Measurements from ENCODE around the gene RAC3. TPM values are rescaled to one million over a fixed set of nuclear protein-coding genes. Genes with fewer than 3 reads are reported as not detected.

RAC3 gene
- polyA plus RNA-seq, 1 donor: 10.1 TPM

DNA sequence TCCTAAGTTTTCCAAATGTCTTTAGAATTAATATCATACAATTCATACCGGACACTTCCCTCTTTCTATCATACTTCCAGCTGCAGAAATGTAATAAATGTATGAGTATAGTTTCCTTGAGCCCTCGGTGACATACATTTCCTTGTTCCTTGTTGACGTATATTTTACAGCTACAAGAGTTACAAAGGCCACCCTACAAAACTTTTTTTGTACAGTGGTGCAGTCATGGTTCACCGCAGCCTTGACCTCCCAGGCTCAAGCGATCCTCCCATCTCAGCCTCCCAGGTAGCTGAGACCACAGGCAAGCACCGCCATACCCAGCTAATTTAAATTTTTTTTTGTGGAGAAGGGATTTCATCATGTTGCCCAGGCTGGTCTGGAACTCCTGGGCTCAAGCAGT is 41.3 kb downstream of the RAC3 start:
- DNase-seq: no peak

DNA sequence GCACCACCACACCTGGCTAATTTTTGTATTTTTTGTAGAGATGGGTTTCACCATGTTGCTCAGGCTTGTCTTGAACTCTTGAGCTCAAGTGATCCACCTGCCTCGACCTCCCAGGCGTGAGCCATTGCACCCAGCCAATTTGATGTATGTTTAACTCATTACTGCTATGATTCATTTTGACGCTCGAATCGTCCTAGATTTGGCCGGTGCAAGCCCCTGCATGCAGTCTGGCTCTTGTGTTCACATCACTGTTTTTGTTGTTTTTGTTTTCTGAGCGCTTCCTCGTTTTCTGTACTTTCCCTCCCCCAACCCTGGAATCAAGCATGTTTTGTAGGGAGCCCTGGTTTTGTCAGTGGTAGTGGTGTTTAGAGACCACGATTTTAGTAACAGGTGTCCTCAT is 42.0 kb downstream of the RAC3 start:
- no peak for DNase-seq

DNA sequence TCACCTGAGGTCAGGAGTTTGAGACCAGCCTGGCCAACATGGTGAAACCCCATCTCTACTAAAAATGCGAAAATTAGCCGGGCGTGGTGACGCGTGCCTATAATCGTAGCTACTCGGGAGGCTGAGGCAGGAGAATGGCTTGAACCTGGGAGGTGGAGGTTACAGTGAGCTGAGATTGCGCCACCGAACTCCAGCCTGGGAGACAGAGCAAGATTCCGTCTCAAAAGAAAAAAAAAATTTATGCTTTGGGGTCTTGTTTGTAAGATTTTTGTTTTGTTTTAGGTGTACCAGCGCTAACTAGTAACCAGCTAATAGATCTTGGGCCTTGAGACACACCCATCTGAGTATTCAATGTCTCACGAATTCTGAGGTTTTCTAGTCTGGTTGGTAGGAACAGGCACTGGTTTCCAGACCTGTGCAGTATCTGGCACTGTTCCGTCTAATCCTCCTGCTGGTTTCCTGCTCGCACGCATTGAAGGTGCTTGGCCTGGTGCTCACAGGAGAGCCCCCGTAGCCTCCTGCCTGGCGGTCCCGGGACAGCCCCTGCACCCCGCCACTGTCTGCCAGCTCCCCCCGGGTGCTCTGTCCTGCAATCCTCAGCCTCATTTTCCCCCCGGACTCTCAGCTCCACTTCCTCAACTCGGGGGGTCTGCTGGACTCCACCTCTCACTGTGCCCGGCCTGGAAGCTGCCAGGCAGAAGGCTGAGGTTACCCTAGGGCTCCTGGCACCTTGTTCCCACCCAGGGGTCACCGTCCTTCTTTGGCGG is 44.7 kb downstream of the RAC3 start:
- no peak for DNase-seq

DNA sequence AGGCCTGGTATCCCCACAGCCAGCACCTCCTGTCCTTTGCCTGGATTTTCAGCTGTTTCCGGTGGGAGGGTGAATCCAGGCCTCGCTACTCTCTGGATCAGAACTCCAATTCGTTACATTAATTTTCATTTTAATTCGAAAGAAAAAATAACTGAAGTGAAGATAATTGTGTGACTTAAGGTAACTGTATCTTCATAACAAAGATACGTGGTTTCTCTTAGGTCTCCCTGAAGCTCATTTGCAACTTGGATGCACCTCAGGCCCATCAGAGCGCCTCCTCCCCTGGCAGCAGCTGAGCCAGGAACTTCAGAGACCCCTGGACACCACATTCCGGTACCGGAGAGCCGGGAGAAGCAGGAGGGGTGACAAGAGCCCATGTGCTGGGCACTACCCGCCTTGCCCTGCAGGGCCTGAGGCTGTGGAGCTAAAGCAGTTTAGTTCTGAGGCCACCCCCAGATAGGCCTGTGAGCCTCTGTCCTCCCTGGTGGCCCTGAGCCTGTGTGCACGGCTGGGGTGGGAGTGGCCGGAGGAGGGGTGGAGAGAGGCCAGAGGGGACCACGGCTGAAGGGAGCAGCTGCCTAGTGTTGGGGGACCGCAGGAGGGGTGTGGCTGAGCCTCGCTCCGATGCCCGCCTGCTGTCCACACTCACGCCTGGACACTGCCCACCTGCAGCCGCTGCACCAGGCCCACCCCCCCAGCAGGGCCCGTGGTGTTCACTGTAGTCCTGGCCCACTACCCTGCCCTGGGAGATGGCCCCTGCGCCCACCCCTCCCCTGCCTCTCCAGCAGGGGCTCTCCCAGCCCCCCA is 45.5 kb downstream of the RAC3 start:
- DNase-seq: no peak

DNA sequence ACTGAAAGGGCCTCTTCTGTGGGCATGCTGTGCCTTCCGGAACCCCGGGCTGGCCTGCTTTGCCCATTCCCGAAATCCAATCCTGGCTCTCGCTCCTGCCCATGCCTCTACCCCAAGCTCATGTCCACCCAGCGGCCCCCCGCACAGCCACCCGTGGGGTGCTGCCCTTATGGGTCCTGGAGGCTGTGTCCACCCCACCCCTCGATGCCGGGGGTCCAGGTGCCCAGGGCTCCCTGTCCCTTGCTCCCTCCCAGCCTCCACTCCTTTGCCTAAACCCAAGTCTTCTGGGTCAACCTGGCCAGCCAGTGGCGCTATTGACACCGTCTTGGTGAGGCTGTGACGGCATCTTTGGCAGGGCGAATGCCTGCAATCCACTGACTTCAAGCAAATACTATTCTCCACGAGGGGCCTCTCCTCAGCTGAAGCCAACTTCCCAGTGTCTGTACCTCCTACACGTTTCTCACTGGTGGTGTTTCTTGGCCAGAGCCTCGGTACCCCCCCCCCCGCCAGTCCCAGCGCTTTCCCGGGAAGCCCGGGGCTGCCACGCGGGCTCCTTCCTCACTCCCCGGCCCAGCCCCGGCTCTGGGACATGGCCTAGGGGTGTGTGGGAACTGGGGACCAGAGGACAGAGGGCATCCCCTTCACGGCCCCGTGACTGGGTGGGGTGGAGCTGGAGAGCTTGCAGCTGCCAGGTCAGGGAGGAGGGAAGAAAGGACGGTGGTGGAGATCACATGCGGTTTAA is 46.3 kb downstream of the RAC3 start:
- DNase-seq: no peak

DNA sequence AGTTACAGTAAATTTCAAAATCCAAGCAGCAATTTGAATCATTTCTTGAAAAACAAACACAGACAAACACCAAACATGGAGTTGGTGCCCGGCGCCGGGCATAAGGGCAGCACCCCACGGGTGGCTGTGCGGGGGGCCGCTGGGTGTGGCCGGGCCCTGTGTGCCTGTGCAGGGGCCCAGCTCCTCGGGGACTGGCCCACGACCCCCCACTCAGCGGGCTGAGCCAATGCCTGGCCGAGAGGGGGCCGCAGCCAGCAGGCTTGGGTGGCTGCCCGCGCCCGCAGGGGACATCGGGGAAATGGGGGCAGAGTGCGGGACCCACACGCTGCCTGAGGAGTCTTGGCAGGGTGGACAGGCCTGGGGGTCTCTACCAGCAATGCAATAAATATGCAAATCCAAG is 47.0 kb downstream of the RAC3 start:
- DNase-seq: no peak

DNA sequence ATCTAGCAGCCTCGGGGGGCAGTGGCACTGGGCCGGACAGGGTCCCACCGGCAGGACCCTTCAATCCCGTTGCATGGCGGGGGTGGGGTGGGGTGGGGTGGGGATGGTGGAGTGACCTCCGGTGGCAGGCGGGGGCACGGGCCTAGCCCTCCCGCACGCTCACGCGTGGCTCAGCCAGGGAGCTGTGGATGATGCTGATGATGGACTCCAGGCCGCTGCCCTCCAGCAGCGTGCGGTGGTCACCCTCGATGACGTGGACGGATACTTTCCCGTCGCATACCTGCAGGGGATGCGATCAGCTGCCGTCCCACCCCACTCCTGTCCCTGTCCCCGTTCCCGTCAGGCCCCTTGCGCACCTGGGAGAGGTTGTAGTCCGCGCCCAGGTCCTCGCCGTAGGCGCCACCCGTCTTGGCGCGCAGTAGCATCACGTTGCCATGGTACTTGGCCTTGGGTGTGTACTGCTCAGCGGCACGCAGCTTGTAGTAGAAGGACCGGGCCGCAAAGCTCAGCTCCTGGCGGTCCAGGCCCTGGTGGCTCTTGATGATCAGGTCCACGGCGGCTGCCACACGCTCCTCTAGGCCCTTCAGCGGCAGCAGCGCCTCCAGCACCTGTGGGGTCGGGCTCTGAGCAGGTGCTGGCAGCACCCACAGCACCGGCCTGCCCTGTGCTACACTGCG is 47.7 kb downstream of the RAC3 start:
- DNase-seq: no peak

DNA sequence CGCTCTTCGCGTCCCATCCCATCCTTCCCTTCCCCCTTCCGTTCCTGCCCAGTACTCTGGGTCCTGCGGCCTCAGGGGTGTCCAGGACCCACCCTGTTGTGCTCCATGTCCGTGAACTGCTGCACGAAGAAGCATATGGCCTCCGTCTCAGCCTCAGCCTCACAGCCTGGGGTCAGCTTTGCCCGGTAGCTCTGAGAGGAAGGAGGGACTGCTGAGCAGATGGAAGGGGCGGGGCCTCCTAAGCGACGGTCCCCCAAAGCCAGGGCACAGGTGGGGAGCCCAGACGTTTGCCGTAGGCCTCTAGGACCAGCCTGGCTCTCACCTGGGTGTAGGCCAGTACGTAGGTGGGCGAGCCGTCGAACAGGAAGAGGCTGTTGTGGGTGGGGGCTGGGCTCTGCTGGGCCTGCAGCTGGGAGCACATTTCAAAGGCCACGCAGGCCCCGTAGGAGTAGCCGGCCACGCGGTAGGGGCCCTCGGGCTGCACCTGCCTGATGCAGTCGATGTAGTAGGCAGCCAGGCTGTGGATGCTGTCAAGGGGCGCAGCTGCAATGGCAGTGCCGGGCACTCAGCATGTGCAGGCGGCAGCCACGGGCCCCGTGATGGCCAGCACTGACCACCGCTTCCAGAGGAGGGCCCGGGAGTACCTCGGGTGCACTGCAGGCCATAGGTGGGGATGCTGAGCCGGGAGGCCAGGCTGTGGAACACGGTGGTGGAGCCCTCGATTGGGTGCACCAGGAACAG is 48.7 kb downstream of the RAC3 start:
- DNase-seq: no peak

DNA sequence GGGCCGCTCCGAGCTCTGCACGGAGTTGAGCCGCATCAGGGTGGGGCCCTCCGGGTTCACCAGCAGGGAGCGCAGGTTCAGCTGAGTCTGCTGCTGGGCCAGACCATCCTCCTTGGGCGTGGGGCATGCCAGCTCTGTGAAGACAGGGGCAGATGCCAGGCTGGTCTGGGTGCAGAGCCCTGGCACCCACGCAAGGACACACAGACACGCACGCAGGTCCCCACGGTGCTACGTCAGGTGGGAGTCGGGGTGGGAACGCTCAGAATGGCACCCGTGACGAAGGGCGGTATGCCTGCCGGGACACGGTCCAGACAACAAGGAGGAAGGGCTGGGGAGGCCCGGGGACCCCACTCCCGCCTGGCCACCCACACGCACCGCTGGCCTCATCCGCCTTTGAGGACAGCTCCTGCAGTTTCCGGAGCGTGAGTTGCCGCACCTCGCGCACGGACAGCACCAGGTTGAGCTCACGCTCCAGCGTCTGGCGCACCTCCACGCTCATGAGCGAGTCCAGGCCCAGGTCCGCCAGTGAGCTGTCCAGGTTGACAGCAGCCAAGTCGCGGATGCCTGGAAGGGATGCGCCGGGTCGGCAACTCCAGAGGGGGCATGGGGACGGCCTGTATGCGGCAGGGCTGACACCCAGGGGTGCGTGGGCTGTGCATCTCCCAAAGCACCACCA is 49.4 kb downstream of the RAC3 start:
- DNase-seq: no peak

DNA sequence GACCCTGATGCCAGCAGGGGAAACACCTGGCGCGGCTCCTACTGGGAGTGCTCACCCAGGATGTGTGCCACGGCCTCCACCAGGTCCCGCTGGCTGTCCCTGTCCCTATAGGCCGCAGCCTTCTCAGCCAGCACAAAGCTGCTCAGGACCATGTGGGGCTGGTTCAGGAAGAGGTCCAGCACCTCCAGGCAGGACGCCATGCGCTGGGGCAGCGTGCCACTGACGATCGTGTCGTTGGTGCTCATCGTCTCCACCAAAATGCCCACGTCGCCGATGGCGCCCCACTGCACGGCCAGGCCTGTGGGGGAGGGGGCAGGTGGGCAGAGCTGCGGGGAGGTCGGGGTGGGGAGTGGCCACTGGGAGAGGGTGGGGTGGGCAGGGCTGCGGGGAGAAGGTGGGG is 50.1 kb downstream of the RAC3 start:
- no peak for DNase-seq

DNA sequence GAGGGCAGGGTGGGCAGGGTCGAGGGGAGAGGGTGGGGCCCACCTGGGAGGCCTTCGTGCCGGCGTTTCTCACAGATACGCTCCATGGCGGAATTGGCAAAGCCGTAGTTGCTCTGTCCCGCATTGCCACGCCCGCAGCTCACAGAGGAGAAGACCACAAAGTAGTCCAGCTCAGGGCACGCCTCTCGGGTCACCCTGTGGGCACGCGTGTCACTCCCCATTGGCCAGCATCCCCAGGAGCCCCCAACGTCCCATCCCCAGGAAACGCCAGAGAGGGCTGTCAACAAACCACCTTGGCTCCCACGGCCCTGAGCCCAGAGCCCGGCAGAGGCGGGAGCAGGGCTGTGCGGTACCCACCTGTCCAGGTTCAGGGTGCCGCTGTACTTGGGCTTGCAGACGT is 50.5 kb downstream of the RAC3 start:
- DNase-seq: no peak

DNA sequence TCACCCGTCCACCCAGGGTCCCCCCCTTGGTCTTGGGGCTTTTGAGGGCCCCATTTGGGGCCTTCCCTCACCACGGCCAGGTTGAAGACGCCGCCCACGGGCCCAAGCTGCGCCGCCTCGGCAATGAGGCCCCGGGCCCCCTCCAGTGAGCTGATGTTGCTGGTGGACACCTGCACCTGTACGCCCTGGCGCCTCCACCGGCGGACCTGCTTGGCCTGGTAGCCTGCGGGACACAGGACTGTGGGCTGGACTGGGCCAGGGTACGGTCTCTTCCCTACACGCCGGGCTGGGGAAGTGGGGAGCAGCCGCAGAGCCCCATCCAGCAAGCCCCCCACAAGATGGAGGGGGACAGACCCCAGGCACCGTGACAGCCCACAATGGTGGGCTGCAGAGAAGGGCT is 51.0 kb downstream of the RAC3 start:
- DNase-seq: no peak

DNA sequence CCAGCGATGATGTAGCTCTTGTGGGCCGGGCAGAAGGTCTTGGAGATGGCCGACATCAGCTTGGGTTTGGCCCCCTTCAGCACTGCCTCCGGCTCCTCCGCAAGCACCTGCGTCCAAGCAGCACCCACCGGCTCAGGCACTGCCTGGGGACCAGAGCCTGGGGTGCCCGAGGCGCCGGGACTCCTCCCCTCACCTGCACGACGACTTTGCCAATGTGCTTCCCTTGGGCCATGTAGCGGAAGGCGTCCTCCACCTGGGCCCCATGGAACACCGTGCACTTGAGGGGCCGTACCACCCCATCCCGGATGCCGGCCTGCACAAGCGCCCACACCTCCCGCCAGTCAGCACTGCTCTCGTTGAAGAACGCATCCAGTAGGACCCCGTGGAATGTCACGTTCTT is 51.5 kb downstream of the RAC3 start:
- no peak for DNase-seq

Other genes starting within 250 kb of the RAC3 start
- 9.2 TPM for gene GCGR, start 227.5 kb upstream of the RAC3 start, polyA plus RNA-seq (ENCODE audit: insufficient read length)
- 65.0 TPM for gene MCRIP1, start 198.4 kb upstream of the RAC3 start, polyA plus RNA-seq (ENCODE audit: insufficient read length)
- 0.22 TPM for gene PPP1R27, start 196.6 kb upstream of the RAC3 start, polyA plus RNA-seq (ENCODE audit: insufficient read length)
- gene P4HB, start 171.1 kb upstream of the RAC3 start, polyA plus RNA-seq (ENCODE audit: insufficient read length): 425 TPM
- gene ARHGDIA, start 160.3 kb upstream of the RAC3 start, polyA plus RNA-seq (ENCODE audit: insufficient read length): 149 TPM
- 70.2 TPM for gene ALYREF, start 140.1 kb upstream of the RAC3 start, polyA plus RNA-seq (ENCODE audit: insufficient read length)
- 62.1 TPM for gene ANAPC11, start 140.0 kb upstream of the RAC3 start, polyA plus RNA-seq (ENCODE audit: insufficient read length)
- gene NPB, start 129.4 kb upstream of the RAC3 start, polyA plus RNA-seq (ENCODE audit: insufficient read length): 0.90 TPM
- 41.5 TPM for gene PCYT2, start 120.3 kb upstream of the RAC3 start, polyA plus RNA-seq (ENCODE audit: insufficient read length)
- 15.0 TPM for gene SIRT7, start 113.5 kb upstream of the RAC3 start, polyA plus RNA-seq (ENCODE audit: insufficient read length)
- 12.1 TPM for gene MAFG, start 103.9 kb upstream of the RAC3 start, polyA plus RNA-seq (ENCODE audit: insufficient read length)
- gene PYCR1, start 94.4 kb upstream of the RAC3 start, polyA plus RNA-seq (ENCODE audit: insufficient read length): 19.9 TPM
- gene MYADML2, start 84.4 kb upstream of the RAC3 start, polyA plus RNA-seq (ENCODE audit: insufficient read length): 0.18 TPM
- gene NOTUM, start 70.5 kb upstream of the RAC3 start, polyA plus RNA-seq (ENCODE audit: insufficient read length): 2.2 TPM
- 25.3 TPM for gene ASPSCR1, start 54.0 kb upstream of the RAC3 start, polyA plus RNA-seq (ENCODE audit: insufficient read length)
- gene CENPX, start 8.8 kb upstream of the RAC3 start, polyA plus RNA-seq (ENCODE audit: insufficient read length): 34.4 TPM
- gene LRRC45, start 8.4 kb upstream of the RAC3 start, polyA plus RNA-seq (ENCODE audit: insufficient read length): 10.4 TPM
- gene DCXR, start 6.0 kb downstream of the RAC3 start, polyA plus RNA-seq (ENCODE audit: insufficient read length): 69.8 TPM
- 37.3 TPM for gene RFNG, start 20.1 kb downstream of the RAC3 start, polyA plus RNA-seq (ENCODE audit: insufficient read length)
- 102 TPM for gene GPS1, start 20.2 kb downstream of the RAC3 start, polyA plus RNA-seq (ENCODE audit: insufficient read length)
- gene DUS1L, start 34.1 kb downstream of the RAC3 start, polyA plus RNA-seq (ENCODE audit: insufficient read length): 74.1 TPM
- gene FASN, start 66.6 kb downstream of the RAC3 start, polyA plus RNA-seq (ENCODE audit: insufficient read length): 34.3 TPM
- gene CCDC57, start 181.2 kb downstream of the RAC3 start, polyA plus RNA-seq (ENCODE audit: insufficient read length): 73.9 TPM
- gene SLC16A3, start 197.4 kb downstream of the RAC3 start, polyA plus RNA-seq (ENCODE audit: insufficient read length): 5.6 TPM
- gene CSNK1D, start 242.0 kb downstream of the RAC3 start, polyA plus RNA-seq (ENCODE audit: insufficient read length): 125 TPM

All from left kidney (tissue), 2 donors.